ENCODE measurements around the gene UTP14C.
"Not testable (repeated sequence)": the region's sequence is repeated elsewhere in the genome, so short reads cannot be mapped to it uniquely, and the experiment has no call there.

The UTP14C gene

DNA sequence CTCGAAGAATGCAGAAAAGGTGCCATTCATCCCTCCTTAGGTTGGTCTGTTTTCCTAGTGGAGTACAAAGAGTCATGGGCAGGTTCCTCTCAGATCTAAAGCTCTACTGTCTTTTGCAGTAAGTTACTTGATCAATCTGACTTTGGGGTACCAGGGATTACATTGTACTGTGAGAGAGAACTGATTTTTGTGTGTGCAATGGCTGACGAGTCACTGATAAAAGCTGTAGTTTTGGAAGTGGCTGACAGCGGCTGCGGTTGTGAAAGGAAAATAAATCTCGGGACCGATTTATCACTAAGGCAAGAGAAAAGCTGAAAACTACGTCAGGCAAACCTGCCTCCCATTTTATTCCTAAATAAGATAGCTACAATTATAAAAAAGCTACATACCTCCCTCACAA, 26.9 kb downstream of the UTP14C start:
- DNase-seq: no peak

DNA sequence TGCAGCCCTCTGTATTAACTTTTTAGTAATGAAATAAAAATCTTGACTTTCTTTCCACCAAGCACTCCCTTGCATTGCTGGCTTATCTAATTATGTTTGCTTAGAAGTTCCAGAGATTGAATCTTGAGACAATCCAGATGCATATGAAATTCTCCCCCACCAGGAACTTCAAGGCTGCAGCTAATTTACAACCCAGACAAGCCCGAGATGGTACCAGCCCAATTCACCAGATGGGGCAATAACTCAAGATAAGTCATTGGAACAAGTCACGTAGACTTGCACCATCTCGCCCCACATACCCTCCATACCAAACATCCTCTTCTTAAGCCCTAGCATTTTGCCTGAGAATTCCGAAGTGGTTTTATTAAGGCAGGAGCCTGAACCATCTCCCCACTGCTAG, 29.0 kb downstream of the UTP14C start:
- no peak for DNase-seq

DNA sequence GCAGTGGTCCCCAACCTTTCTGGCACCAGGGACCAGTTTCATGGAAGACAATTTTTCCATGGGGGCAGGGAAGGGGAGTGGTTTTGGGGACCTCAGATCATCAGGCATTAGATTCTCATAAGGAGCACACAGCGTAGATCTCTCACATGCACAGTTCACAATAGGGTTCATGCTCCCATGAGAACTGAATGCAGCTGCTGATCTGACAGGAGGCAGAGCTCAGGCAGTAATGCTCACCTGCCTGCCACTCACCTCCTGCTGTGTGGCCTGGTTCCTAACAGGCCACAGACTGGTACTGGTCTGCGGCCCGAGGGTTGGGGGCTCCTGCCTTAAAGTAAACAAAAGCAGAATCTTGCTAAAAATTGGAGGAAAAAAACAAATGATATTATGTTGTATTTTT, 36.6 kb downstream of the UTP14C start:
- DNase-seq: not testable (repeated sequence)

DNA sequence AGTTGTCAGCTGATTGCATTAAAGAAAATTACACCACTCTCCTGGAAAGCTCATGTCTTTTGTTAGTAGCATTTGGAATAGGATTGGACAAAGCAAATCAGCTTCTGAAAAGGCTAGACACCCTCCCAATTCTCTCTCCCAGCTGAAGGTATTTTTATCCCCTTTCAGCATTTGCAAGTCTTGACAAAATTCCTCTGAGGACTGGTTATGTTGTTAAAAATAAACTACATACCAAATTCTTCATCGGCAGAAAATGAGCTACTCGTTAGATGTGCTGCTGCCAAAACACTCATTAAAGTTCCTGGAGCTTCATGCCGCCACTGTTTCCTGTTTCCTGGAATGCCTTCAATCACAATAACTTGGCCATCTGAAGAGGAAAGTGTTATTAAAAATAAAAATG, 37.1 kb downstream of the UTP14C start:
- DNase-seq: no peak

DNA sequence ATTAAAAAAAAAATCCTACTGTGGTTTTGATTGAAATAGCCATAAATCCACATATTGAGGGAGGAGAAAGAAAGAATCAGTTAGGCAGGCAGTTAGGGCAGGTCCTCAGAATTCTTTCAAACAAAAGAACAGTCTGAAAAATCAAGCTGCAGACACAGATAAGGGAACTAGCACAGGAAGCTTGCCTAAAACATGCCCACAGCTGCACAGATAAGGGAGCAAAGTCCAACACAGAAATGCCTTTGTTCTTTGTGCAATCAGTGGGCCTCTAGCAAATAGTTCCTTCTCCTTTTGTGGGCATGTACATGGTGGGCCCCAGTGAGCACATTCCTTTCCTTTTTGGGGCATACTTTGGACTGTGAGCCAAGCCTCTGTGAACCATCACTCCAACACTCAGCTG, 42.7 kb downstream of the UTP14C start:
- DNase-seq: no peak

DNA sequence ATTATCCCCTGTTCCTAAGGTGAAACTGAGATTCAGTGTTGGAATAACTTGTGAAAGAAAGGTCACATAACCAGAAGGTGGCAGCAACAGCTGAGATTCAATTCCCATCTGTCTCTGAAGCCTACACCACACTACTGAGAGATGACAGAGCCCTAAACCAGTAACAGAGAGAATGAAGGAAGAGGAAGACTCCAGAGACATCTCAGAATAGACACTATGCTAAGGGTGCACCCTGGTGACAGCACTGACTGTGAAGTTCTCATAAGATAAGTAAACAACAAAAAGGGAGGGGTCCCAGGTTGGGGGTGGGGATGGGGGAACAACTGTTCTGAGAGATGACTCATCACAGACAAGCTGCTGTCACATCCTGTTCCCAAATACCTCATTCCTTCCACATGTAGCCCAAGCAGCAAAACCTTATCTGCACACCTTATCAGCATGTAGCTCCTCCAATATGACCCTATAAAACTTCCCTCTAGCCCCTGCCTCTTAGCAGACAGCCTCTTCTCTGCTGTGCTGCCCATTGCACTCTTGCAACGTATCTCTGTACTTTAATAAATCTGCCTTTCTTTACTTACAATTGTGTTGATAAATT, 46.5 kb downstream of the UTP14C start:
- no peak for DNase-seq
